B cell (primary cell): ENCODE data around the gene CBX1. TPM values are rescaled to one million over a fixed set of nuclear protein-coding genes. Genes with fewer than 3 reads are reported as not detected.

Experiments used
- ATAC-seq: fragments of 200-7000 bp; cut with Tn5 transposase; one replicate; pipeline ENCODE4 v1.10.0; 2021; ENCODE audit warnings: low read depth, mild to moderate bottlenecking, moderate number of reproducible peaks, moderate library complexity
- CTCF ChIA-PET: fragments of 350-600 bp; sonication (Branson Sonifier 250); formaldehyde crosslinking; loops from one replicate; lab custom pipeline; 2021; ENCODE audit warnings: antibody characterized with exemption, inconsistent platforms; lab: Charles Lee
- POLR2A ChIA-PET: fragments of 350-600 bp; sonication (Branson Sonifier 250); formaldehyde crosslinking; loops from one replicate; lab custom pipeline; 2021; ENCODE audit warnings: antibody characterized with exemption; lab: Charles Lee
- DNase-seq: peaks from one replicate; pipeline ENCODE4 v3.0.0; 2013
- H2AFZ ChIP-seq: 2 replicates; pipeline ENCODE4 v1.6.1; 2012; ENCODE audit warnings: mild to moderate bottlenecking, low read depth, low read length; ENCODE audit not compliant: insufficient read depth, poor library complexity, severe bottlenecking
- H3K27ac ChIP-seq, 2 donors: 1 replicate in 1 of 2; 2 replicates in 1 of 2; pipeline ENCODE4 v1.5.1; 2012 to 2013; ENCODE audit warnings: low read length in 2 of 2, mild to moderate bottlenecking in 2 of 2, moderate library complexity in 1 of 2
- H3K27me3 ChIP-seq, 4 experiments: fragments of 200-600 bp in 1 of 4; sonication (generic) in 1 of 4; replicated peaks in 1 of 4; 1 replicate in 2 of 4; 2 replicates in 2 of 4; pipeline versions ENCODE4 v1.6.1 to v1.7.0; 2013 to 2016; ENCODE audit warnings: low read length in 3 of 4, mild to moderate bottlenecking in 2 of 4, mixed read lengths in 1 of 4, moderate library complexity in 1 of 4; ENCODE audit not compliant: insufficient read depth in 4 of 4, control insufficient read depth in 3 of 4; ENCODE audit errors: control extremely low read depth in 1 of 4
- H3K36me3 ChIP-seq, 2 experiments: replicated peaks in 1 of 2; 1 replicate in 1 of 2; 2 replicates in 1 of 2; pipeline versions ENCODE4 v1.6.1 to v1.7.1; 2013; ENCODE audit warnings: low read length in 1 of 2; ENCODE audit not compliant: insufficient read depth in 2 of 2, control insufficient read depth in 1 of 2; ENCODE audit errors: control extremely low read depth in 1 of 2, extremely low read depth in 1 of 2
- H3K4me1 ChIP-seq, 2 donors: fragments of 200-600 bp in 1 of 2; sonication (generic) in 1 of 2; 1 replicate in 1 of 2; 2 replicates in 1 of 2; pipeline versions ENCODE4 v1.5.1 to v1.6.1; 2013 to 2017; ENCODE audit warnings: low read length in 2 of 2; ENCODE audit not compliant: control insufficient read depth in 2 of 2, insufficient read depth in 2 of 2
- H3K4me2 ChIP-seq: replicated peaks from 2 replicates; pipeline ENCODE3; 2012; ENCODE audit warnings: mild to moderate bottlenecking, low read depth, low read length; ENCODE audit not compliant: poor library complexity, severe bottlenecking
- H3K4me3 ChIP-seq, 5 experiments: fragments of 200-600 bp in 1 of 5; sonication (generic) in 1 of 5; 1 replicate in 3 of 5; 2 replicates in 2 of 5; pipeline versions ENCODE4 v1.5.1 to v1.7.0; 2011 to 2016; ENCODE audit warnings: low read length in 4 of 5, mild to moderate bottlenecking in 4 of 5, low read depth in 2 of 5, control low read depth in 1 of 5, moderate library complexity in 1 of 5; ENCODE audit not compliant: insufficient read depth in 1 of 5; ENCODE audit errors: control extremely low read depth in 1 of 5, extremely low read depth in 1 of 5
- H3K79me2 ChIP-seq: fragments of 200-600 bp; sonication (generic); one replicate; pipeline ENCODE4 v1.6.0; 2016; ENCODE audit warnings: low read length; ENCODE audit not compliant: control insufficient read depth, insufficient read depth
- H3K9ac ChIP-seq: fragments of 200-600 bp; sonication (generic); 2 replicates; pipeline ENCODE4 v1.6.1; 2017; ENCODE audit warnings: mild to moderate bottlenecking, low read length, moderate library complexity
- H3K9me3 ChIP-seq, 3 donors: one replicate each; pipeline versions ENCODE4 v1.6.1 to v1.7.1; 2013; ENCODE audit warnings: low read length in 2 of 3; ENCODE audit not compliant: control insufficient read depth in 2 of 3, insufficient read depth in 1 of 3; ENCODE audit errors: control extremely low read depth in 1 of 3
- H4K20me1 ChIP-seq: 2 replicates; pipeline ENCODE4 v1.6.0; 2012; ENCODE audit warnings: mild to moderate bottlenecking, low read length; ENCODE audit not compliant: insufficient read depth, control insufficient read depth, poor library complexity, severe bottlenecking
- H3K27ac Mint-ChIP-seq: one replicate; pipeline ENCODE4 v1.8.0; 2021; ENCODE audit warnings: mixed read lengths
- H3K27me3 Mint-ChIP-seq: one replicate; pipeline ENCODE4 v1.8.0; 2021; ENCODE audit warnings: mixed read lengths
- H3K4me1 Mint-ChIP-seq: one replicate; pipeline ENCODE4 v1.8.0; 2021; ENCODE audit warnings: mixed read lengths
- H3K4me3 Mint-ChIP-seq: one replicate; pipeline ENCODE4 v1.8.0; 2021; ENCODE audit warnings: mixed read lengths
- H3K9me3 Mint-ChIP-seq: one replicate; pipeline ENCODE4 v1.8.0; 2022; ENCODE audit warnings: mixed read lengths; ENCODE audit not compliant: insufficient read depth
- EZH2 ChIP-seq: IDR thresholded peaks from 2 replicates; pipeline ENCODE4 v1.6.1; 2012; ENCODE audit warnings: borderline replicate concordance, low read depth, mild to moderate bottlenecking, moderate library complexity, low read length; ENCODE audit not compliant: insufficient read depth, poor library complexity, severe bottlenecking
- WGBS: methylation state at CpG from one replicate; pipeline ENCODE4 v1.1.5; 2013; ENCODE audit warnings: missing lambda C conversion rate; ENCODE audit not compliant: insufficient coverage; 5-methylcytosine and 5-hydroxymethylcytosine counted together
- intact Hi-C: fragments of 100-400 bp; cut with micrococcal nuclease; formaldehyde crosslinking; loops from one replicate; pipeline ENCODE4 v1.10.0; 2022
- polyA plus RNA-seq: library from polyadenylated mRNA; depleted of rRNA; stranded (reverse); fragments of >200 nt; gene quantifications from 2 replicates; pipeline ENCODE4 v1.2.3, GENCODE V29; 2012
- total RNA-seq, 2 donors: library from RNA; stranded (reverse); fragments of 120-200 nt in 1 of 2; gene quantifications; 1 replicate in 1 of 2; 2 replicates in 1 of 2; pipeline versions ENCODE4 v1.2.3 to v1.2.4, GENCODE V29; 2013 to 2022
- TF ChIP-seq, protein P1 (sequence below): fragments of 200-600 bp; IDR thresholded peaks from one replicate; pipeline ENCODE4 v1.8.0; 2022; ENCODE audit warnings: antibody characterized with exemption, mild to moderate bottlenecking

The CBX1 gene
- total and polyA plus RNA-seq, 2 donors (not counting 1 experiment from before 2014, with no cell fraction given): 9.4 to 33.1 TPM

GRCh38 chr17:48067245-48067644, 34.0 kb downstream of the CBX1 start:
- Histone ChIP-seq H3K9me3 (no peaks in the 10 kb centered on the region), H3K36me3 (peaks cover 13 to 35% of the 10 kb centered on the region in 2 experiments), H3K9ac (no peak overlapping the region), H3K27ac (no peak overlapping the region), H3K27me3 (no peaks in the 10 kb centered on the region), H3K4me3 (no peak overlapping the region), H3K4me1 (no peaks in the 10 kb centered on the region), H3K4me2 (no peak overlapping the region), H3K79me2 (no peaks in the 10 kb centered on the region), H2AFZ (no peak overlapping the region), H4K20me1 (no peaks in the 10 kb centered on the region)
- TF ChIP-seq EZH2: no peak
- TF ChIP-seq, protein P1, sequence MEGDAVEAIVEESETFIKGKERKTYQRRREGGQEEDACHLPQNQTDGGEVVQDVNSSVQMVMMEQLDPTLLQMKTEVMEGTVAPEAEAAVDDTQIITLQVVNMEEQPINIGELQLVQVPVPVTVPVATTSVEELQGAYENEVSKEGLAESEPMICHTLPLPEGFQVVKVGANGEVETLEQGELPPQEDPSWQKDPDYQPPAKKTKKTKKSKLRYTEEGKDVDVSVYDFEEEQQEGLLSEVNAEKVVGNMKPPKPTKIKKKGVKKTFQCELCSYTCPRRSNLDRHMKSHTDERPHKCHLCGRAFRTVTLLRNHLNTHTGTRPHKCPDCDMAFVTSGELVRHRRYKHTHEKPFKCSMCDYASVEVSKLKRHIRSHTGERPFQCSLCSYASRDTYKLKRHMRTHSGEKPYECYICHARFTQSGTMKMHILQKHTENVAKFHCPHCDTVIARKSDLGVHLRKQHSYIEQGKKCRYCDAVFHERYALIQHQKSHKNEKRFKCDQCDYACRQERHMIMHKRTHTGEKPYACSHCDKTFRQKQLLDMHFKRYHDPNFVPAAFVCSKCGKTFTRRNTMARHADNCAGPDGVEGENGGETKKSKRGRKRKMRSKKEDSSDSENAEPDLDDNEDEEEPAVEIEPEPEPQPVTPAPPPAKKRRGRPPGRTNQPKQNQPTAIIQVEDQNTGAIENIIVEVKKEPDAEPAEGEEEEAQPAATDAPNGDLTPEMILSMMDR: no peak
- no peak for DNase-seq
- CTCF ChIA-PET: interaction anchor here (1.2 to 3.3 kb wide), 4 partner anchors 8 to 89 kb away, joined by 3 to 24 read pairs (median 3); no protein-coding TSS in a partner anchor
- Mint-ChIP-seq H3K9me3 (no peaks in the 10 kb centered on the region), H3K27me3 (no peaks in the 10 kb centered on the region), H3K4me1 (no peaks in the 10 kb centered on the region), H3K27ac (no peak overlapping the region), H3K4me3 (no peak overlapping the region)
- no peak for ATAC-seq
- intact Hi-C loops: no loop called here
- WGBS: 100% methylated on average over 1 of the region's 3 CpGs
- POLR2A ChIA-PET: no interaction called here

GRCh38 chr17:48066656-48067055, 34.6 kb downstream of the CBX1 start:
- ATAC-seq (no peak), DNase-seq (no peak)
- Histone ChIP-seq H2AFZ (no peak overlapping the region), H3K9ac (no peak overlapping the region), H3K27ac (no peak overlapping the region), H3K79me2 (no peaks in the 10 kb centered on the region), H3K9me3 (no peaks in the 10 kb centered on the region), H3K4me1 (no peaks in the 10 kb centered on the region), H3K27me3 (no peaks in the 10 kb centered on the region), H3K4me3 (no peak overlapping the region), H3K4me2 (no peak overlapping the region), H3K36me3 (peaks cover 11 to 39% of the 10 kb centered on the region in 2 experiments), H4K20me1 (no peaks in the 10 kb centered on the region)
- H3K27ac Mint-ChIP-seq: no peak overlapping the region
- H3K4me1 Mint-ChIP-seq: no peaks in the 10 kb centered on the region
- no peaks in the 10 kb centered on the region for H3K9me3 Mint-ChIP-seq
- 100% methylated on average over 1 of the region's 1 CpG for WGBS
- ChIA-PET CTCF (interaction anchor here (1.2 to 3.3 kb wide), 3 partner anchors 8 to 40 kb away, joined by 3 to 24 read pairs (median 3); no protein-coding TSS in a partner anchor), POLR2A (no interaction called here)
- intact Hi-C loops: no loop called here
- H3K27me3 Mint-ChIP-seq: no peaks in the 10 kb centered on the region
- TF ChIP-seq, protein P1: no peak
- no peak for TF ChIP-seq EZH2
- no peak overlapping the region for H3K4me3 Mint-ChIP-seq
